T-helper 1 cell (primary cell): ENCODE measurements around the gene RHOT1.
A peak's percentile ranks its signal among the peaks of the same experiment; 100 is the strongest.
"Not testable (repeated sequence)": the region's sequence is repeated elsewhere in the genome, so short reads cannot be mapped to it uniquely, and the experiment has no call there.

Experiments used
- DNase-seq, 5 donors: peaks; one replicate each; pipeline ENCODE4 v3.0.0-alpha.2; 2012 to 2020

Gene RHOT1

GRCh38 chr17:32124985-32125847 lies 17.1 kb upstream of the RHOT1 start:
- no peak for DNase-seq

GRCh38 chr17:32125848-32126153 lies 16.5 kb upstream of the RHOT1 start:
- DNase-seq: no peak

GRCh38 chr17:32126325-32126724 lies 16.0 kb upstream of the RHOT1 start:
- no peak for DNase-seq

- no peak for DNase-seq
Measured at GRCh38 chr17:32126746-32127145, 15.6 kb upstream of the RHOT1 start.

- DNase-seq: peak; percentile 63 to 86 (median 74)
Measured at GRCh38 chr17:32127158-32127897, 15.0 kb upstream of the RHOT1 start.

- not testable (repeated sequence) for DNase-seq
Measured at GRCh38 chr17:32128470-32128869, 13.8 kb upstream of the RHOT1 start.

GRCh38 chr17:32135497-32136117 lies 6.7 kb upstream of the RHOT1 start:
- not testable (repeated sequence) for DNase-seq

- DNase-seq: no peak
Measured at GRCh38 chr17:32136856-32137255, 5.4 kb upstream of the RHOT1 start.

GRCh38 chr17:32139504-32139903 lies 2.8 kb upstream of the RHOT1 start:
- DNase-seq: not testable (repeated sequence)

GRCh38 chr17:32141258-32141657 lies 1.0 kb upstream of the RHOT1 start:
- no peak for DNase-seq

GRCh38 chr17:32141679-32142037 lies 644 bp upstream of the RHOT1 start:
- no peak for DNase-seq

GRCh38 chr17:32142857-32143526 lies 690 bp downstream of the RHOT1 start:
- peak in 1 of 5 donors; percentile 12 for DNase-seq

GRCh38 chr17:32143527-32143870 lies 1.2 kb downstream of the RHOT1 start:
- no peak for DNase-seq

- not testable (repeated sequence) for DNase-seq
Measured at GRCh38 chr17:32144442-32144841, 2.1 kb downstream of the RHOT1 start.

GRCh38 chr17:32148351-32148750 lies 6.0 kb downstream of the RHOT1 start:
- DNase-seq: no peak

- no peak for DNase-seq
Measured at GRCh38 chr17:32150358-32150757, 8.1 kb downstream of the RHOT1 start.

- DNase-seq: no peak
Measured at GRCh38 chr17:32152130-32152529, 9.8 kb downstream of the RHOT1 start.

GRCh38 chr17:32155896-32156295 lies 13.6 kb downstream of the RHOT1 start:
- no peak for DNase-seq

GRCh38 chr17:32156656-32157055 lies 14.4 kb downstream of the RHOT1 start:
- no peak for DNase-seq

- no peak for DNase-seq
Measured at GRCh38 chr17:32157225-32157624, 14.9 kb downstream of the RHOT1 start.

- DNase-seq: no peak
Measured at GRCh38 chr17:32158870-32159585, 16.7 kb downstream of the RHOT1 start.

- no peak for DNase-seq
Measured at GRCh38 chr17:32159586-32160438, 17.5 kb downstream of the RHOT1 start.
